K562 (cell line): ENCODE data around the gene FBXL12. TPM values are rescaled to one million over a fixed set of nuclear protein-coding genes. Genes with fewer than 3 reads are reported as not detected.

ENCODE experiments used
- ATAC-seq: fragments of 200-7000 bp; cut with Tn5 transposase; 3 replicates; pipeline ENCODE4 v1.9.1; 2020; ENCODE audit warnings: moderate library complexity
- BruUV-seq: library from RNA; stranded (reverse); fragments of 400-500 nt; replicated peaks from 2 replicates; lab custom pipeline; 2021; lab: Mats Ljungman, UMichigan
- CTCF ChIA-PET: fragments of 300-600 bp; formaldehyde crosslinking; extraction: SDS; loops from one replicate; lab custom pipeline; 2021; ENCODE audit warnings: low intra/inter-chr PET ratio; lab: Yijun Ruan, JAX
- POLR2A ChIA-PET: fragments of 300-600, 350-650 bp; sonication (Branson Sonifier 250); formaldehyde crosslinking; extraction: SDS; loops from one replicate; lab custom pipeline; 2021; ENCODE audit warnings: antibody characterized with exemption, inconsistent platforms; lab: Yijun Ruan, JAX
- DNase-seq, 4 experiments: peaks; one replicate each; pipeline versions ENCODE4 v3.0.0 to v3.0.0-alpha.2; 2011 to 2018; ENCODE audit warnings: low spot score in 3 of 4, mixed read lengths in 3 of 4; ENCODE audit errors: extremely low read depth in 1 of 4
- FAIRE-seq: peaks from 2 replicates; lab custom pipeline; 2011; peaks lifted over from hg19 to GRCh38; lab: Jason Lieb, UNC
- H2AFZ ChIP-seq: 2 replicates; pipeline ENCODE4 v1.6.0; 2011; ENCODE audit warnings: low read depth, low read length, control low read depth, inconsistent platforms
- H3K27ac ChIP-seq: fragments of 200-600 bp; 3 replicates; pipeline ENCODE4 v1.8.0; 2011; ENCODE audit warnings: low read depth, mild to moderate bottlenecking, control low read depth, inconsistent platforms, low read length, moderate library complexity, mixed read lengths; ENCODE audit errors: extremely low read depth
- H3K27me3 ChIP-seq, 2 experiments: fragments of 300-600 bp in 1 of 2; 2 replicates in 1 of 2; 3 replicates in 1 of 2; pipeline versions ENCODE4 v1.6.0 to v1.8.0; 2011; ENCODE audit warnings: inconsistent platforms in 2 of 2, low read length in 2 of 2, mild to moderate bottlenecking in 1 of 2, mixed read lengths in 1 of 2, moderate library complexity in 1 of 2; ENCODE audit not compliant: control insufficient read depth in 2 of 2, insufficient read depth in 2 of 2
- H3K36me3 ChIP-seq: fragments of 300-600 bp; 3 replicates; pipeline ENCODE4 v1.8.0; 2011; ENCODE audit warnings: mild to moderate bottlenecking, low read length, inconsistent platforms; ENCODE audit not compliant: control insufficient read depth, insufficient read depth
- H3K4me1 ChIP-seq, 2 experiments: fragments of 200-600 bp in 1 of 2; replicated peaks in 1 of 2; 2 replicates in 1 of 2; 3 replicates in 1 of 2; pipeline versions ENCODE4 v1.5.1 to v1.8.0; 2011; ENCODE audit warnings: inconsistent platforms in 2 of 2, low read length in 2 of 2, mild to moderate bottlenecking in 1 of 2, mixed read lengths in 1 of 2, moderate library complexity in 1 of 2; ENCODE audit not compliant: control insufficient read depth in 2 of 2, insufficient read depth in 2 of 2
- H3K4me2 ChIP-seq: 2 replicates; pipeline ENCODE4 v1.6.1; 2011; ENCODE audit warnings: low read length, control low read depth, inconsistent platforms, mixed read lengths; ENCODE audit not compliant: insufficient read depth
- H3K4me3 ChIP-seq: fragments of 200-600 bp; sonication (generic), shearing (Covaris generic); 2 replicates; pipeline ENCODE4 v1.5.1; 2016; ENCODE audit warnings: control low read depth, inconsistent platforms
- H3K79me2 ChIP-seq: fragments of 200-600 bp; 3 replicates; pipeline ENCODE4 v1.8.0; 2011; ENCODE audit warnings: low read length, inconsistent platforms; ENCODE audit not compliant: control insufficient read depth, insufficient read depth
- H3K9ac ChIP-seq, 2 experiments: 2 replicates each; pipeline versions ENCODE4 v1.6.0 to v1.6.1; 2011; ENCODE audit warnings: low read depth in 2 of 2, low read length in 2 of 2, control low read depth in 1 of 2, inconsistent platforms in 1 of 2, mild to moderate bottlenecking in 1 of 2, mixed read lengths in 1 of 2; ENCODE audit not compliant: insufficient read depth in 1 of 2
- H3K9me1 ChIP-seq: one replicate; pipeline ENCODE4 v1.6.0; 2011; ENCODE audit warnings: inconsistent platforms, mild to moderate bottlenecking, low read length, moderate library complexity; ENCODE audit not compliant: control insufficient read depth, insufficient read depth
- H3K9me3 ChIP-seq: replicated peaks from 2 replicates; pipeline ENCODE4 v1.5.1; 2011; ENCODE audit warnings: low read depth, low read length, inconsistent platforms; ENCODE audit not compliant: control insufficient read depth, insufficient read depth
- H4K20me1 ChIP-seq: replicated peaks from 2 replicates; pipeline ENCODE4 v1.6.1; 2011; ENCODE audit warnings: low read length, inconsistent platforms, mixed read lengths; ENCODE audit not compliant: control insufficient read depth, insufficient read depth
- CAMTA2 ChIP-seq: fragments of 250-450 bp; sonication (Bioruptor Pico); conservative IDR thresholded peaks from 2 replicates; pipeline ENCODE4 v1.5.1; 2022
- DNMT1 ChIP-seq: fragments of 450-650 bp; IDR thresholded peaks from 2 replicates; pipeline ENCODE4 v1.6.1; 2016; ENCODE audit warnings: antibody characterized with exemption, mild to moderate bottlenecking
- JUND ChIP-seq, 2 experiments: IDR thresholded peaks; 2 replicates in 1 of 2; 3 replicates in 1 of 2; pipeline ENCODE4 v1.6.1; 2011; ENCODE audit warnings: borderline replicate concordance in 2 of 2, low read depth in 2 of 2, low read length in 2 of 2, improper control_type of control experiment in 1 of 2, missing biosample characterization in 1 of 2, missing genetic modification characterization in 1 of 2, missing genetic modification reagents in 1 of 2
- KLF6 ChIP-seq: fragments of 250-450 bp; sonication (Bioruptor Pico); IDR thresholded peaks from 2 replicates; pipeline ENCODE4 v1.4.0; 2020; ENCODE audit warnings: mild to moderate bottlenecking, moderate library complexity, borderline replicate concordance
- MAZ ChIP-seq, 2 experiments: fragments of 450-650 bp in 1 of 2; sonication (generic) in 1 of 2; formaldehyde crosslinking; IDR thresholded peaks in 1 of 2; conservative IDR thresholded peaks in 1 of 2; 2 replicates each; pipeline versions ENCODE4 v1.4.0 to v1.5.0; 2020; ENCODE audit warnings: mild to moderate bottlenecking in 1 of 2, missing genetic modification reagents in 1 of 2
- POLR2A ChIP-seq: fragments of 450-650 bp; conservative IDR thresholded peaks from 2 replicates; pipeline ENCODE4 v1.6.1; 2016
- SRSF1 ChIP-seq: fragments of 200-400 bp; formaldehyde crosslinking; IDR thresholded peaks from 2 replicates; pipeline ENCODE4 v1.6.1; 2017; ENCODE audit warnings: mild to moderate bottlenecking, low read depth, low read length, moderate library complexity
- WGBS: fragments of 100-300 bp; shearing (Covaris generic); methylation state at CpG from one replicate; pipeline ENCODE4 v1.1.6; 2016; ENCODE audit warnings: low coverage, mixed read lengths; ENCODE audit not compliant: insufficient coverage; ENCODE audit errors: missing lambda C conversion rate; 5-methylcytosine and 5-hydroxymethylcytosine counted together
- in situ Hi-C: fragments of 300-500 bp; cut with MboI; formaldehyde crosslinking; loops from 4 replicates; pipeline ENCODE4 v1.15.0; 2018; ENCODE audit warnings: inconsistent platforms, mixed read lengths
- intact Hi-C: fragments of 100-400 bp; cut with micrococcal nuclease; formaldehyde crosslinking; loops from 2 replicates; pipeline ENCODE4 v1.14.2; 2022
- polyA plus RNA-seq, 8 experiments: library from polyadenylated mRNA; depleted of rRNA in 4 of 8; stranded (reverse) in 5 of 8; unstranded in 3 of 8; fragments of >200 nt; fragmentation: Nextera tagmentation in 2 of 8; fragmentation: Illumina TruSeq in 1 of 8; extraction: Ambion mirVana in 2 of 8; extraction: Trizol in 1 of 8; gene quantifications; 2 replicates each; pipeline versions ENCODE4 v1.2.1 to v1.2.3, GENCODE V29; 2011 to 2014; ENCODE audit warnings: inconsistent platforms in 1 of 8, missing spikeins in 1 of 8
- total RNA-seq, 7 experiments: library from RNA; depleted of rRNA in 6 of 7; stranded (reverse); fragments of >200 nt in 6 of 7; fragmentation: Illumina TruSeq in 2 of 7; extraction: Trizol in 2 of 7; gene quantifications; 2 replicates each; pipeline versions ENCODE4 v1.2.1 to v1.2.3, GENCODE V29; 2011 to 2021; ENCODE audit warnings: low replicate concordance in 1 of 7
- TF ChIP-seq, protein P1 (sequence below): IDR thresholded peaks from 2 replicates; pipeline ENCODE4 v1.6.1; 2011; ENCODE audit not compliant: insufficient read length; ENCODE audit errors: extremely low read depth
- TF ChIP-seq, protein P2 (sequence below): fragments of 250-450 bp; sonication (Bioruptor Pico); IDR thresholded peaks from 2 replicates; pipeline ENCODE4 v1.5.1; 2021; ENCODE audit warnings: mild to moderate bottlenecking
- TF ChIP-seq, protein P3 (sequence below): sonication (generic); formaldehyde crosslinking; IDR thresholded peaks from 2 replicates; pipeline ENCODE4 v1.5.0; 2020; ENCODE audit warnings: missing genetic modification reagents

The FBXL12 gene
- total and polyA plus RNA-seq, 9 of the 15 experiments (the other 6 are each of a cell fraction or from before 2014, with no cell fraction given): 2.7 to 40.5 (median 26.5) TPM

DNA sequence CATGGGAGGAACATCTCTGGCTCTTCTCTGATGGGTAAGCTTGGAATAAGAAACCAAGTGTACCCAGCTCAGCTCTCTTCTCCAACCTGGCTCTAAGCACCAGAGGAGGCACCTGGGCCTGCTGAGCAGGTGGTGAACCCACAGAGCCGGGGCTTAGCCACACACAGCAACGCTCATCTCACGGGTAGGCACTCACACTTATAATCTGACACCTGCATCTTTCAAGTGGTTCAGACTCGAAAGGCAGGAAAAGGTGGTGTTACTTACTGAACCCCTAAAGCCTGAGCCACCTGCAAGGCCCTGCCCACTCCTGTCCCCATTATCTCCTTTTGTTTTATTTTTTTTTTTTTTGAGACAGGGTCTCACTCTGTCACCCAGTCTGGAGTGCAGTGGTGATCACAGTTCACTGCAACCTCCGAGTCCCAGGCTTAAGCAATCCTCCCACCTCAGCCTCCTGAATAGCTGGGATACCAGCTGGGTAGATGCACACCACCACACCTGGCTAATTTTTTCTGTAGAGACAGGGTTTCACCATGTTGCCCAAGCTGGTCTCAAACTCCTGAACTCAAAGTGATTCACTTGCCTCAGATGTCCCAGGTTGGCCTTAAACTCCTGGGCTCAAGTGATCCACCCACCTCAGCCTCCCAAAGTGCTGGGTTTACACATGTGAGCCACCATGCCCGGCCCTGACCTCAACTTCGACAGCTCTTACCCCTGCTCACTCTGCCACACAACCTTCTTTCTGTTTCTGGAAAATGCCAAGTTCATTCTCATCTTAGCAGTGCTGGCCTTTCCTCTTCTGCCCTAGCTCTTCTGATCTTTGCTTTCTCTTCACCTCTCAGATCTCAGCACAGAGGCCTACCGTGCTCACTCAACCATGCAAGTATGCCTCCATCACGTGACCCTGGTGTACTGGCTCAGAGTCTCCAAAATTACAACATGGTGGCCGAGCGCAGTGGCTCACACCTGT, 9.7 kb downstream of the FBXL12 start:
- ATAC-seq (no peak; the same call in none of the 3 replicates), FAIRE-seq (no peak), DNase-seq (no peak)
- H3K9ac ChIP-seq: 0 out of 4 replicates have a peak overlapping the region, but pooled peaks of 1 of the 2 experiments have one; percentile 13
- no peaks in the 10 kb centered on the region for H4K20me1 ChIP-seq
- TF ChIP-seq CAMTA2 (CRISPR knock-in tag) (no peak), POLR2A (peak; percentile 53; the same call in 1 of the 2 replicates), MAZ (CRISPR knock-in tag; conservative IDR thresholded peaks at IDR 0.05 in 1 of 2, IDR thresholded peaks at IDR 0.05 in 1 of 2) (no peak), DNMT1 (no peak), KLF6 (no peak), SRSF1 (no peak), JUND (IDR thresholded peaks at IDR 0.05; ENCODE audit: borderline replicate concordance, low read depth, low read length) (no peak), JUND (tag; IDR thresholded peaks at IDR 0.05; ENCODE audit: borderline replicate concordance, low read depth, low read length) (no peak)
- TF ChIP-seq, protein P1, sequence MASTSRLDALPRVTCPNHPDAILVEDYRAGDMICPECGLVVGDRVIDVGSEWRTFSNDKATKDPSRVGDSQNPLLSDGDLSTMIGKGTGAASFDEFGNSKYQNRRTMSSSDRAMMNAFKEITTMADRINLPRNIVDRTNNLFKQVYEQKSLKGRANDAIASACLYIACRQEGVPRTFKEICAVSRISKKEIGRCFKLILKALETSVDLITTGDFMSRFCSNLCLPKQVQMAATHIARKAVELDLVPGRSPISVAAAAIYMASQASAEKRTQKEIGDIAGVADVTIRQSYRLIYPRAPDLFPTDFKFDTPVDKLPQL: no peak
- TF ChIP-seq, protein P2, sequence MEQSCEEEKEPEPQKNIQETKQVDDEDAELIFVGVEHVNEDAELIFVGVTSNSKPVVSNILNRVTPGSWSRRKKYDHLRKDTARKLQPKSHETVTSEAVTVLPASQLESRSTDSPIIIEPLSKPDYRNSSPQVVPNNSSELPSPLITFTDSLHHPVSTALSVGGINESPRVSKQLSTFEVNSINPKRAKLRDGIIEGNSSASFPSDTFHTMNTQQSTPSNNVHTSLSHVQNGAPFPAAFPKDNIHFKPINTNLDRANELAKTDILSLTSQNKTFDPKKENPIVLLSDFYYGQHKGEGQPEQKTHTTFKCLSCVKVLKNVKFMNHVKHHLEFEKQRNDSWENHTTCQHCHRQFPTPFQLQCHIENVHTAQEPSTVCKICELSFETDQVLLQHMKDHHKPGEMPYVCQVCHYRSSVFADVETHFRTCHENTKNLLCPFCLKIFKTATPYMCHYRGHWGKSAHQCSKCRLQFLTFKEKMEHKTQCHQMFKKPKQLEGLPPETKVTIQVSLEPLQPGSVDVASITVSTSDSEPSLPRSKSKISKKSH: no peak
- TF ChIP-seq, protein P3, sequence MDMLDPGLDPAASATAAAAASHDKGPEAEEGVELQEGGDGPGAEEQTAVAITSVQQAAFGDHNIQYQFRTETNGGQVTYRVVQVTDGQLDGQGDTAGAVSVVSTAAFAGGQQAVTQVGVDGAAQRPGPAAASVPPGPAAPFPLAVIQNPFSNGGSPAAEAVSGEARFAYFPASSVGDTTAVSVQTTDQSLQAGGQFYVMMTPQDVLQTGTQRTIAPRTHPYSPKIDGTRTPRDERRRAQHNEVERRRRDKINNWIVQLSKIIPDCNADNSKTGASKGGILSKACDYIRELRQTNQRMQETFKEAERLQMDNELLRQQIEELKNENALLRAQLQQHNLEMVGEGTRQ (CRISPR knock-in tag): 0 out of 2 replicates have a peak, but pooled peaks have one; percentile 8
- H3K27me3 ChIP-seq: no peaks in the 10 kb centered on the region
- H3K4me3 ChIP-seq: no peak overlapping the region
- H3K9me1 ChIP-seq: no peaks in the 10 kb centered on the region
- no peak overlapping the region for H3K27ac ChIP-seq
- ChIA-PET CTCF (no interaction called here), POLR2A (interaction anchor here (0.6 to 2.6 kb wide), 4 partner anchors 10 to 268 kb away, joined by 3 to 8 read pairs (median 4); partner anchors contain the start of gene FBXL12)
- H3K36me3 ChIP-seq: peaks cover 45% of the 10 kb centered on the region; the same call in 2 of the 3 replicates
- no peaks in the 10 kb centered on the region for H3K9me3 ChIP-seq
- in situ Hi-C loops (no loop called here), intact Hi-C loops (no loop called here)
- WGBS: 87% methylated on average over 11 of the region's 11 CpGs
- no peaks in the 10 kb centered on the region for H3K79me2 ChIP-seq
- H3K4me1 ChIP-seq: peaks cover 0 to 5% of the 10 kb centered on the region in 2 experiments; a peak in 1 of 5 replicates
- H2AFZ ChIP-seq: no peak overlapping the region
- no TSS peak for BruUV-seq
- H3K4me2 ChIP-seq: no peak overlapping the region
